Trophoblast cell (in vitro differentiated cells and primary cell): Measurements from ENCODE around the gene HIVEP1.

ENCODE experiments used
- DNase-seq, 2 donors: peaks; one replicate each; pipeline ENCODE4 v3.0.0-alpha.2; 2016
- H2AFZ ChIP-seq: 2 replicates; pipeline ENCODE4 v1.6.1; 2013; ENCODE audit warnings: low read length, moderate library complexity, mild to moderate bottlenecking; ENCODE audit not compliant: insufficient read depth, poor library complexity
- H2AK5ac ChIP-seq: 2 replicates; pipeline ENCODE4 v1.6.1; 2013; ENCODE audit warnings: mild to moderate bottlenecking, low read length
- H2BK120ac ChIP-seq: 2 replicates; pipeline ENCODE4 v1.6.1; 2013; ENCODE audit warnings: low read length, mild to moderate bottlenecking, moderate library complexity; ENCODE audit not compliant: insufficient read depth, poor library complexity
- H2BK12ac ChIP-seq: 2 replicates; pipeline ENCODE4 v1.6.1; 2013; ENCODE audit warnings: mild to moderate bottlenecking, low read length, moderate library complexity
- H2BK5ac ChIP-seq: 2 replicates; pipeline ENCODE4 v1.6.1; 2013; ENCODE audit warnings: low read length, low read depth, moderate library complexity, mild to moderate bottlenecking; ENCODE audit not compliant: poor library complexity
- H3K14ac ChIP-seq: 2 replicates; pipeline ENCODE4 v1.6.1; 2013; ENCODE audit warnings: mild to moderate bottlenecking, low read length
- H3K18ac ChIP-seq: 2 replicates; pipeline ENCODE4 v1.6.1; 2013; ENCODE audit warnings: mild to moderate bottlenecking, low read length
- H3K23ac ChIP-seq: 2 replicates; pipeline ENCODE4 v1.6.1; 2013; ENCODE audit warnings: low read length
- H3K27ac ChIP-seq: 2 replicates; pipeline ENCODE4 v1.5.1; 2013; ENCODE audit warnings: low read depth, mild to moderate bottlenecking, inconsistent platforms, low read length, moderate library complexity
- H3K27me3 ChIP-seq: 2 replicates; pipeline ENCODE4 v1.6.1; 2013; ENCODE audit warnings: inconsistent platforms, mild to moderate bottlenecking, low read length, moderate library complexity; ENCODE audit not compliant: insufficient read depth
- H3K36me3 ChIP-seq, 2 experiments: 1 replicate in 1 of 2; 2 replicates in 1 of 2; pipeline ENCODE4 v1.6.1; 2013; ENCODE audit warnings: low read length in 2 of 2, mild to moderate bottlenecking in 2 of 2, moderate library complexity in 1 of 2; ENCODE audit not compliant: insufficient read depth in 2 of 2, control insufficient read depth in 1 of 2
- H3K4ac ChIP-seq: 2 replicates; pipeline ENCODE4 v1.6.1; 2013; ENCODE audit warnings: low read depth, mild to moderate bottlenecking, low read length, moderate library complexity
- H3K4me1 ChIP-seq, 2 experiments: 1 replicate in 1 of 2; 2 replicates in 1 of 2; pipeline ENCODE4 v1.6.1; 2013; ENCODE audit warnings: low read length in 2 of 2, mild to moderate bottlenecking in 2 of 2, moderate library complexity in 1 of 2; ENCODE audit not compliant: insufficient read depth in 2 of 2, control insufficient read depth in 1 of 2
- H3K4me2 ChIP-seq: 2 replicates; pipeline ENCODE4 v1.6.1; 2013; ENCODE audit warnings: inconsistent platforms, mild to moderate bottlenecking, low read length, moderate library complexity
- H3K4me3 ChIP-seq: 2 replicates; pipeline ENCODE4 v1.5.1; 2013; ENCODE audit warnings: mild to moderate bottlenecking, low read depth, low read length, inconsistent platforms
- H3K79me1 ChIP-seq: one replicate; pipeline ENCODE4 v1.6.1; 2013; ENCODE audit warnings: low read length
- H3K79me2 ChIP-seq: 2 replicates; pipeline ENCODE4 v1.6.1; 2013; ENCODE audit warnings: low read length, mild to moderate bottlenecking; ENCODE audit not compliant: control insufficient read depth, insufficient read depth, poor library complexity
- H3K9ac ChIP-seq: 2 replicates; pipeline ENCODE4 v1.6.1; 2013; ENCODE audit warnings: mild to moderate bottlenecking, low read length
- H3K9me3 ChIP-seq: 2 replicates; pipeline ENCODE4 v1.6.1; 2013; ENCODE audit warnings: low read depth, mild to moderate bottlenecking, control low read depth, inconsistent platforms, low read length; ENCODE audit not compliant: insufficient read depth
- H4K12ac ChIP-seq: 2 replicates; pipeline ENCODE4 v1.6.1; 2013; ENCODE audit warnings: low read depth, mild to moderate bottlenecking, low read length, moderate library complexity
- H4K8ac ChIP-seq: 2 replicates; pipeline ENCODE4 v1.6.1; 2013; ENCODE audit warnings: low read depth, mild to moderate bottlenecking, low read length, moderate library complexity
- H4K91ac ChIP-seq: one replicate; pipeline ENCODE4 v1.6.1; 2013; ENCODE audit warnings: low read depth, mild to moderate bottlenecking, low read length, moderate library complexity
- WGBS: extraction: QIAGEN DNeasy Blood & Tissue Kit; methylation state at CpG from one replicate; pipeline ENCODE4 v1.1.7; 2013; ENCODE audit warnings: missing lambda C conversion rate; ENCODE audit not compliant: insufficient read length, insufficient coverage; ENCODE audit errors: extremely low coverage; 5-methylcytosine and 5-hydroxymethylcytosine counted together

HIVEP1 gene

DNA sequence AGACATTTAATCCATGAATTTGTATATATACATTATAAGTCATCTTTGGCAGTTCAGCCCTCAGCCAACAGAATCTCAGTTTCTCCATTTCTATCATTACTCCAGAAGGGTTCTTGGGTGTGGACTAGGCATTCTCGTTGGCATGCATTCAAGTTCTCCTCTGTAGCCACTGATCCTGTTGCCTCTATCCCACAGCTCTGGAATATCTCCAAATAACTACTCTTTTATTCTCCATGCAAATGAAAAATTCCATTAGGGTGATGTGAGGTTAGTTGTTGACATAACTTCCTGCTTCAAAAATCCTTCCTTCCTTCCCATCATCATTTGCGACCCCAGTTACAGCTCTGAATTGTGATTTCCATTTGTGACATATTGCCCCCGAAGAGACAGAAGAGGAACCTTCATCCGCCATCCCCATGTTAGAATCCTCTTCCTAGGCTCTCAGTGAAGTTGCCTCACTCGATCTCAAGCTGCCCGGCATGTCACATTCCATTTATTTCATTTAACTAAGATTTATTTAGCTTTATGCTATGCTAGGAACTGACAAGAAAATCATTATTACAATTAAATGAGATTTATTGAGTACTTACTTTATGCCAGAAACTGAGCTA lies 184.3 kb downstream of the HIVEP1 start:
- H3K27ac ChIP-seq = no peak overlapping the region
- WGBS = no CpG with 5 or more reads among the region's 6 CpGs
- H2AK5ac ChIP-seq = no peak overlapping the region
- no peak overlapping the region for H2BK120ac ChIP-seq
- H3K9ac ChIP-seq = no peak overlapping the region
- no peak overlapping the region for H3K18ac ChIP-seq
- H4K91ac ChIP-seq = no peak overlapping the region
- H2BK5ac ChIP-seq = no peak overlapping the region
- no peak overlapping the region for H4K12ac ChIP-seq
- no peak overlapping the region for H3K14ac ChIP-seq
- H3K23ac ChIP-seq = no peak overlapping the region
- H3K4ac ChIP-seq = no peak overlapping the region
- H3K4me2 ChIP-seq = no peak overlapping the region
- H4K8ac ChIP-seq = no peak overlapping the region
- DNase-seq = no peak
- H3K79me1 ChIP-seq = no peaks in the 10 kb centered on the region
- no peaks in the 10 kb centered on the region for H3K27me3 ChIP-seq
- no peak overlapping the region for H3K4me3 ChIP-seq
- no peaks in the 10 kb centered on the region for H3K79me2 ChIP-seq
- no peaks in the 10 kb centered on the region for H3K9me3 ChIP-seq
- H2BK12ac ChIP-seq = no peak overlapping the region
- no peak overlapping the region for H2AFZ ChIP-seq
- H3K36me3 ChIP-seq = no peaks in the 10 kb centered on the region
- H3K4me1 ChIP-seq = no peaks in the 10 kb centered on the region

DNA sequence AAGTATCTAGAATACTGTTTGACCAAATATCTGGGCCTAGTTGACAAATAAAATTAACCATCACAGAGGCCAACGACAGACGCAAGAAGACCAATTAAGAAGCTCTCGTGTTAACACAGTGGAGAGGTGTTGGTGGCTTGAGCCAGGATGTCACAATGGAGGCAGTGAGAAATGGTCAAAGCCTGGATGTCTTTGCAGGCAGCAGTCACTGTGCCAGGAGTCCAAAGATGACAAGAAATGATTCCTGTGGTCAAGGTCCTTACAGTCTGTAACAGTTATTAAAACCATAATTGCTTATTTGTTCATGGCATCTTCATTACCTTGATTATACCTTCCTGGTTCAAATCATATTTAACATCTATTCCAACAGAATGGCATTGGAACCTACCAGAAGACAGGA lies 186.7 kb downstream of the HIVEP1 start:
- H3K36me3 ChIP-seq = no peaks in the 10 kb centered on the region
- no peak overlapping the region for H4K8ac ChIP-seq
- H3K27me3 ChIP-seq = no peaks in the 10 kb centered on the region
- H3K9ac ChIP-seq = no peak overlapping the region
- no peak overlapping the region for H2BK12ac ChIP-seq
- peaks cover 5% of the 10 kb centered on the region for H3K79me1 ChIP-seq
- DNase-seq = no peak
- H3K18ac ChIP-seq = no peak overlapping the region
- H2AFZ ChIP-seq = no peak overlapping the region
- no peak overlapping the region for H3K4ac ChIP-seq
- H3K23ac ChIP-seq = no peak overlapping the region
- WGBS = no CpG with 5 or more reads among the region's 3 CpGs
- no peak overlapping the region for H3K4me3 ChIP-seq
- H3K27ac ChIP-seq = no peak overlapping the region
- no peak overlapping the region for H3K4me2 ChIP-seq
- no peak overlapping the region for H3K14ac ChIP-seq
- no peak overlapping the region for H2BK5ac ChIP-seq
- peaks cover 4 to 5% of the 10 kb centered on the region in 2 experiments for H3K4me1 ChIP-seq
- H4K12ac ChIP-seq = no peak overlapping the region
- no peak overlapping the region for H4K91ac ChIP-seq
- no peaks in the 10 kb centered on the region for H3K9me3 ChIP-seq
- H2BK120ac ChIP-seq = no peak overlapping the region
- no peaks in the 10 kb centered on the region for H3K79me2 ChIP-seq
- no peak overlapping the region for H2AK5ac ChIP-seq

DNA sequence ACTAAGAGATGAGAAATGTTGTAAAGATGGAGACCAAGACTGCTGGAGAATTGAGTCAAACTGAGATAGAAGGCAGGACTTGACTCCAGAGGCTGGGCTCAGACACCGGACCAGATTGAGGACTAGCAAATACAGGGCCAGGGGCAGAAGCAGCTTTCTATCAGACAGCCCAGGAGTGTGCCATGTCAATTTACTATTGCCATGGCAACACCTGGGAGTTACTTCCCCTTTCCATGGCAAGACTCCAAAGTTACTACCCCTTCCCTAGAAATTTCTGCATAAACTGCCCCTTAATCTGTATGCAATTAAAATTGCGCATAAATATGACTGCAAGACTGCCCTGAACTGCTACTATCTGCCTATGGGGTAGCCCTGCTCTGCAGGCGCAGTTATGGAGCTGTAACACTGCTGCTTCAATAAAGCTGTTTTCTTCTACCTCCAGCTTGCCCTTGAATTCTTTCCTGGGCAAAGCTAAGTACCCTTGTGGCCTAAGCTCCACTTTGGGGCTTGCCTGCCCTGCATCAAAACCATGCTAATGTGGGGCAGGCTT lies 188.0 kb downstream of the HIVEP1 start:
- no peak overlapping the region for H3K14ac ChIP-seq
- no peak overlapping the region for H3K27ac ChIP-seq
- H3K18ac ChIP-seq = no peak overlapping the region
- H3K4me3 ChIP-seq = no peak overlapping the region
- H2BK5ac ChIP-seq = no peak overlapping the region
- H2AK5ac ChIP-seq = no peak overlapping the region
- peaks cover 12% of the 10 kb centered on the region for H3K79me1 ChIP-seq
- H3K23ac ChIP-seq = no peak overlapping the region
- H3K4ac ChIP-seq = no peak overlapping the region
- H3K79me2 ChIP-seq = no peaks in the 10 kb centered on the region
- no peaks in the 10 kb centered on the region for H3K36me3 ChIP-seq
- no peak overlapping the region for H2AFZ ChIP-seq
- no peak overlapping the region for H2BK120ac ChIP-seq
- no peak overlapping the region for H3K9ac ChIP-seq
- H2BK12ac ChIP-seq = peak overlapping the region; percentile 23
- H3K9me3 ChIP-seq = no peaks in the 10 kb centered on the region
- no peaks in the 10 kb centered on the region for H3K27me3 ChIP-seq
- H4K8ac ChIP-seq = no peak overlapping the region
- peaks cover 4 to 7% of the 10 kb centered on the region in 2 experiments for H3K4me1 ChIP-seq
- no peak overlapping the region for H3K4me2 ChIP-seq
- WGBS = no CpG with 5 or more reads among the region's 3 CpGs
- no peak for DNase-seq
- no peak overlapping the region for H4K91ac ChIP-seq
- no peak overlapping the region for H4K12ac ChIP-seq

DNA sequence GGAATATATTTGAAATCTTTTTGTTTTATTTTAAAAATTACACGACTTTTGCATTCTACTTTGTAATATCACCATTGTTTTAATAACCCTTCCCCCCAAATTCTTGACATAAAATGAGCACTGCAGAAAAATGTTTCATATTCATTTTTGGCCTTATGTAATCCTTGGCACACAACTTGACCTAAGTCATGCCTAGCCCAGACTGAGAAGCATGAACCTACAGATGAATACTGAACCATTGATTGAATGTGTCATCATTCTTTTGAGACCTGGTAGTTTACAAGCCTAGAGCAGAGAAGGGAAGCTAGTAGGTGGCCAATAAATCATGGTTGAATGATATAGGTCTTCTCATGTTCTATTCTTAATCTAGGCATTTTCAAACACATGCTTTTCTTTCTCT lies 188.6 kb downstream of the HIVEP1 start:
- no peak overlapping the region for H3K27ac ChIP-seq
- H3K27me3 ChIP-seq = no peaks in the 10 kb centered on the region
- no peak for DNase-seq
- no peak overlapping the region for H3K9ac ChIP-seq
- no peak overlapping the region for H3K4ac ChIP-seq
- no peak overlapping the region for H2BK5ac ChIP-seq
- H3K4me3 ChIP-seq = no peak overlapping the region
- H4K8ac ChIP-seq = no peak overlapping the region
- no peak overlapping the region for H3K14ac ChIP-seq
- WGBS = no CpG with 5 or more reads among the region's 1 CpG
- no peak overlapping the region for H4K12ac ChIP-seq
- no peak overlapping the region for H3K18ac ChIP-seq
- no peak overlapping the region for H2BK12ac ChIP-seq
- H2AFZ ChIP-seq = no peak overlapping the region
- no peaks in the 10 kb centered on the region for H3K79me2 ChIP-seq
- H3K23ac ChIP-seq = no peak overlapping the region
- H3K36me3 ChIP-seq = no peaks in the 10 kb centered on the region
- peaks cover 12% of the 10 kb centered on the region for H3K79me1 ChIP-seq
- H2AK5ac ChIP-seq = no peak overlapping the region
- H3K9me3 ChIP-seq = no peaks in the 10 kb centered on the region
- H2BK120ac ChIP-seq = no peak overlapping the region
- no peak overlapping the region for H4K91ac ChIP-seq
- no peak overlapping the region for H3K4me2 ChIP-seq
- H3K4me1 ChIP-seq = peaks cover 4 to 7% of the 10 kb centered on the region in 2 experiments
